ENCODE data around the gene S1PR3.

DNA sequence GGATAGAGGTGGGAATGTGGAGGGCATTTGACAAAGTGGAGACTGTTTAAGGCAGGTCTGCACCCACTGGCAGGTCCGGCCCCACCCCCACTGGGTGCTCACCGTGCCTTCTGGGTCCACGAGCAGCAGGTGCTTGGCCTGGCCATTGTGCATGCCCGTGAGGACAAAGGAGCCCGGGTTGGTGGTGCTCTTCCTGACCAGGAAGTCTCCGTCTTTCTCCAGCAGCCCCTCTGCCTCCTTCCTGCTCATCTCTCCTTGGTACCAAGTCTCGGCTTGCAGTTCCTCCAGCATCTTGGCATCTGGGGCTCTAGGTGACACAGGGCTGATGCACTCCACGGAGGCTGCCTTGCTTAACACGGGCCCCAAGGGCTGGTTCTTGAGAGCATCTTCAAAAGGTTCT, 46.6 kb downstream of the S1PR3 start:
- TF ChIP-seq, protein P1, sequence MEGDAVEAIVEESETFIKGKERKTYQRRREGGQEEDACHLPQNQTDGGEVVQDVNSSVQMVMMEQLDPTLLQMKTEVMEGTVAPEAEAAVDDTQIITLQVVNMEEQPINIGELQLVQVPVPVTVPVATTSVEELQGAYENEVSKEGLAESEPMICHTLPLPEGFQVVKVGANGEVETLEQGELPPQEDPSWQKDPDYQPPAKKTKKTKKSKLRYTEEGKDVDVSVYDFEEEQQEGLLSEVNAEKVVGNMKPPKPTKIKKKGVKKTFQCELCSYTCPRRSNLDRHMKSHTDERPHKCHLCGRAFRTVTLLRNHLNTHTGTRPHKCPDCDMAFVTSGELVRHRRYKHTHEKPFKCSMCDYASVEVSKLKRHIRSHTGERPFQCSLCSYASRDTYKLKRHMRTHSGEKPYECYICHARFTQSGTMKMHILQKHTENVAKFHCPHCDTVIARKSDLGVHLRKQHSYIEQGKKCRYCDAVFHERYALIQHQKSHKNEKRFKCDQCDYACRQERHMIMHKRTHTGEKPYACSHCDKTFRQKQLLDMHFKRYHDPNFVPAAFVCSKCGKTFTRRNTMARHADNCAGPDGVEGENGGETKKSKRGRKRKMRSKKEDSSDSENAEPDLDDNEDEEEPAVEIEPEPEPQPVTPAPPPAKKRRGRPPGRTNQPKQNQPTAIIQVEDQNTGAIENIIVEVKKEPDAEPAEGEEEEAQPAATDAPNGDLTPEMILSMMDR (conservative IDR thresholded peaks at IDR 0.05; ENCODE audit: low read depth, low read length): no peak
- no peak for TF ChIP-seq EZH2phosphoT487 (IDR thresholded peaks at IDR 0.05; ENCODE audit: borderline replicate concordance, low read length)
